ENCODE data around the gene FNDC11.
A peak's percentile ranks its signal among the peaks of the same experiment; 100 is the strongest.

The FNDC11 gene

GRCh38 chr20:63572788-63573646 is 19.1 kb downstream of the FNDC11 start:
- peak; percentile 32 for TF ChIP-seq CTCF (IDR thresholded peaks at IDR 0.05; ENCODE audit: insufficient read depth, low read length, poor library complexity, severe bottlenecking)
- DNase-seq (ENCODE audit: extremely low read depth, insufficient read length) = no peak
- Histone ChIP-seq H3K36me3 (ENCODE audit: control insufficient read depth, insufficient read depth, low read length) (peaks cover 4% of the 10 kb centered on the region), H3K27me3 (replicated peaks; ENCODE audit: control insufficient read depth, insufficient read depth, low read length) (no peaks in the 10 kb centered on the region), H3K4me3 (replicated peaks; ENCODE audit: low read depth, low read length) (peak overlapping the region; percentile 68)

- Histone ChIP-seq H3K4me3 (replicated peaks; ENCODE audit: low read depth, low read length) (peak overlapping the region; percentile 68), H3K27me3 (replicated peaks; ENCODE audit: control insufficient read depth, insufficient read depth, low read length) (no peaks in the 10 kb centered on the region), H3K36me3 (ENCODE audit: control insufficient read depth, insufficient read depth, low read length) (peaks cover 4% of the 10 kb centered on the region)
- TF ChIP-seq CTCF (IDR thresholded peaks at IDR 0.05; ENCODE audit: insufficient read depth, low read length, poor library complexity, severe bottlenecking) = no peak
- no peak for DNase-seq (ENCODE audit: extremely low read depth, insufficient read length)
Measured at GRCh38 chr20:63573647-63574131, 19.7 kb downstream of the FNDC11 start.

GRCh38 chr20:63574156-63574828 is 20.3 kb downstream of the FNDC11 start, which contains the start of gene HELZ2:
Gene HELZ2, minus strand, starts transcription at chr20:63574239. Its CDS starts 1,854 bp downstream, at chr20:63572385.
- H3K27me3 ChIP-seq (replicated peaks; ENCODE audit: control insufficient read depth, insufficient read depth, low read length) = no peaks in the 10 kb centered on the region
- peak within 1 kb of the TSS; percentile 68 for H3K4me3 ChIP-seq (replicated peaks; ENCODE audit: low read depth, low read length)
- DNase-seq (ENCODE audit: extremely low read depth, insufficient read length) = no peak
- peaks cover 4% of the 10 kb centered on the region for H3K36me3 ChIP-seq (ENCODE audit: control insufficient read depth, insufficient read depth, low read length)
- TF ChIP-seq CTCF (IDR thresholded peaks at IDR 0.05; ENCODE audit: insufficient read depth, low read length, poor library complexity, severe bottlenecking) = no peak

DNA sequence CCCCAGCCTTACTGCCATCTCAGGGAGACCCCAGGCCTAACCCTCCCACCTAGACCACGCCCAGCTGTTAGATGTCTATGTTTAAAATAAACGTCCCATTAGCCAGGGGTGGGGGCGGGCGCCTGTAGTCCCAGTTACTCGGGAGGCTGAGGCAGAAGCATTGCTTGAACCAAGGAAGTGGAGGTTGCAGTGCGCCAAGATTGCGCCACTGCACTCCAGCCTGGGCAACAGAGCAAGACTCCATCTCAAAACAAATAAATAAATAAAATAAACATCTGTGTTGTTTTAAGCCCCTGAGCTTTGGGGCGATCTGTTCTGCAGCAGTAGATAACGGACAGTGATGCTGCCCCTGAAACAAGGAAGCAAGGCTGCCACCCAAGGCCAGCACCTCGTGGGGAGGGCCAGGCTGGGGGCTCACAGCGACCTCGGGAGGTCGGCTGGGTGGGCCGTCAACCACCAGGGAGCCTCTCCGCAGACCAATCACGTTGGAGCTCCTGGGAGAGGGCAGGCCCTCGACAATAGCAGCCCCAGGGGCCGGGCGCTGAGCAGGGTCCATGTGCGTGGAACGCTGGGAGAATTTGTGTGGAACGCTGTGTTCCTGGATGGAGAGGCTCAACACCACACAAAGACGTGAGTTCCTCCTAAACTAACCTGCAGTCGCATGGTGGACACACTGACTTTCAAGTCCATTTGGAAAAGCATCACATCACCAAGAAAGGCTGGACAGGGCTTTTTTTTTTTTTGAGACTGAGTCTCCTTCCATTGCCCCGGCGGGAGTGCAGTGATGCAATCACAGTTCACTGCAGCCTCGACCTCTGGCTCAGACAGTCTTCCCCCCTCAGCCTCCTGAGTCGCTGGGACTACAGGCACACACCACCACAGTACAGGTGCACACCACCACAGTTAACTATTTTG is 21.1 kb downstream of the FNDC11 start:
- H3K27me3 ChIP-seq (replicated peaks; ENCODE audit: control insufficient read depth, insufficient read depth, low read length) = no peaks in the 10 kb centered on the region
- peaks cover 4% of the 10 kb centered on the region for H3K36me3 ChIP-seq (ENCODE audit: control insufficient read depth, insufficient read depth, low read length)
- no peak for TF ChIP-seq CTCF (IDR thresholded peaks at IDR 0.05; ENCODE audit: insufficient read depth, low read length, poor library complexity, severe bottlenecking)
- H3K4me3 ChIP-seq (replicated peaks; ENCODE audit: low read depth, low read length) = no peak overlapping the region
- DNase-seq (ENCODE audit: extremely low read depth, insufficient read length) = no peak

- H3K27me3 ChIP-seq (replicated peaks; ENCODE audit: control insufficient read depth, insufficient read depth, low read length) = no peaks in the 10 kb centered on the region
- no peak for DNase-seq (ENCODE audit: extremely low read depth, insufficient read length)
- H3K36me3 ChIP-seq (ENCODE audit: control insufficient read depth, insufficient read depth, low read length) = peaks cover 4% of the 10 kb centered on the region
- no peak for TF ChIP-seq CTCF (IDR thresholded peaks at IDR 0.05; ENCODE audit: insufficient read depth, low read length, poor library complexity, severe bottlenecking)
- no peak overlapping the region for H3K4me3 ChIP-seq (replicated peaks; ENCODE audit: low read depth, low read length)
Measured at GRCh38 chr20:63576311-63576710, 22.4 kb downstream of the FNDC11 start.
